Heart left ventricle (tissue), 13 donors: ENCODE data around the gene RAB32.

Experiments
- CTCF ChIP-seq, 12 donors: fragments of 200-600 bp; sonication (generic) in 4 of 12; IDR thresholded peaks; one replicate each; pipeline versions ENCODE4 v1.5.0 to v1.8.0; 2018 to 2022; ENCODE audit warnings: antibody characterized with exemption in 12 of 12, mild to moderate bottlenecking in 5 of 12
- POLR2A ChIP-seq, 2 donors: fragments of 450-650 bp; IDR thresholded peaks; one replicate each; pipeline ENCODE4 v1.6.1; 2017; ENCODE audit warnings: antibody characterized with exemption in 2 of 2, mild to moderate bottlenecking in 2 of 2, moderate library complexity in 2 of 2
- donor health status: ischemic (EF 13 %, LVEDD 7.1; RV severe dilation, severe dysfunction).
- donor health status: DM: no; HTN: yes; CAD: no.
- donor health status: DM: no; HTN: no; CAD: no.
- donor health status: ischemic (EF 25% LVEDD 6.9; RV normal size, moderate dysfunction).
- donor health status: ischemic (EF 25% LVEDD 5.7; RV mildly dilated, moderate dysfunction).
- donor health status: ischemic (EF 35%, LVEDD 5.7; RV mildly dilated, moderate dysfunction).
- donor health status: nonischemic (EF 11% LVEDD 7.7; RV severe dilation, severe dysfunction).
- donor health status: DM: yes; HTN: yes; CAD: no.
- donor health status: PGD.
- donor health status: ischemic (EF 29% LVEDD 5.4; RV normal size, mild dysfunction).
- donor health status: nonischemic (EF 23%, LVEDD 6.1; RV moderate dilation, normal function).

GRCh38 chr6:146547889-146548288, 4.3 kb downstream of the RAB32 start:
- TF ChIP-seq CTCF (IDR thresholded peaks at IDR 0.05) (no peak), POLR2A (IDR thresholded peaks at IDR 0.05) (no peak)
